Stomach (tissue), 9 donors: ENCODE data around the gene TRIM32. TPM values are rescaled to one million over a fixed set of nuclear protein-coding genes. Genes with fewer than 3 reads are reported as not detected.

Experiments
- DNase-seq, 2 donors: peaks; one replicate each; pipeline versions ENCODE4 v3.0.0 to v3.0.0-alpha.2; 2013 to 2019
- H3K27ac ChIP-seq, 5 donors: fragments of 200-600 bp in 4 of 5; sonication (generic) in 4 of 5; one replicate each; pipeline ENCODE4 v1.5.1; 2013 to 2019; ENCODE audit warnings: mild to moderate bottlenecking in 1 of 5, moderate library complexity in 1 of 5
- H3K27me3 ChIP-seq, 3 donors: fragments of 200-600 bp; sonication (generic); one replicate each; pipeline ENCODE4 v1.5.1; 2017 to 2019; ENCODE audit warnings: mixed run types in 1 of 3
- H3K36me3 ChIP-seq, 4 donors: fragments of 200-600 bp; sonication (generic); 1 replicate in 3 of 4; 2 replicates in 1 of 4; pipeline ENCODE4 v1.5.1; 2016 to 2019
- H3K4me1 ChIP-seq, 4 donors: fragments of 200-600 bp; sonication (generic); one replicate each; pipeline ENCODE4 v1.5.1; 2016 to 2019
- H3K4me3 ChIP-seq, 4 donors: fragments of 200-600 bp; sonication (generic) in 3 of 4; one replicate each; pipeline ENCODE4 v1.5.1; 2016 to 2019; ENCODE audit warnings: mild to moderate bottlenecking in 1 of 4
- H3K9me3 ChIP-seq, 4 donors: fragments of 200-600 bp; sonication (generic); one replicate each; pipeline ENCODE4 v1.5.1; 2016 to 2019
- EP300 ChIP-seq: sonication (generic); formaldehyde crosslinking; IDR thresholded peaks from one replicate; pipeline ENCODE4 v1.6.1; 2017; ENCODE audit warnings: antibody characterized with exemption
- POLR2A ChIP-seq, 4 donors: fragments of 450-650 bp; IDR thresholded peaks; one replicate each; pipeline ENCODE4 v1.6.1; 2016; ENCODE audit warnings: antibody characterized with exemption in 4 of 4, control low read depth in 2 of 4, mild to moderate bottlenecking in 1 of 4, moderate library complexity in 1 of 4
- POLR2AphosphoS5 ChIP-seq, 3 donors: sonication (generic); formaldehyde crosslinking; IDR thresholded peaks; one replicate each; pipeline ENCODE4 v1.6.1; 2016; ENCODE audit warnings: antibody characterized with exemption in 3 of 3
- WGBS, 5 donors: extraction: QIAGEN DNeasy Blood & Tissue Kit in 3 of 5; methylation state at CpG; one replicate each; pipeline versions ENCODE4 v1.1.5 to v1.1.7; 2013 to 2018; 5-methylcytosine and 5-hydroxymethylcytosine counted together
- intact Hi-C: fragments of 100-400 bp; cut with DNase I; formaldehyde crosslinking; loops from one replicate; pipeline ENCODE4 v1.15.1; 2023; ENCODE audit warnings: low total_unique reads
- polyA plus RNA-seq, 3 donors: library from polyadenylated mRNA; stranded (reverse); fragments of 200-250 nt; gene quantifications; one replicate each; pipeline ENCODE4 v1.2.3, GENCODE V29; 2013
- total RNA-seq, 5 donors: library from RNA; depleted of rRNA; stranded (reverse); fragments of >200 nt; gene quantifications; one replicate each; pipeline versions ENCODE4 v1.1.0 to v1.2.3, GENCODE V29; 2014 to 2016
- TF ChIP-seq, protein P1 (sequence below), 7 experiments: fragments of 450-650 bp in 4 of 7; fragments of 200-600 bp in 3 of 7; sonication (generic) in 3 of 7; IDR thresholded peaks; one replicate each; pipeline ENCODE4 v1.5.1; 2016 to 2019; ENCODE audit warnings: antibody characterized with exemption in 7 of 7, control low read depth in 2 of 7, mild to moderate bottlenecking in 1 of 7
- donor health status: healthy with polysubstance abuse.
- donor health status: Bipolar disorder and iron deficiency.
- donor health status: healthy.

Gene TRIM32
- total and polyA plus RNA-seq, 8 donors, result 2.3 to 24.9 (median 6.3) TPM

GRCh38 chr9:116654059-116654355 is 33.1 kb upstream of the TRIM32 start:
- Histone ChIP-seq H3K27ac (no peak overlapping the region), H3K4me1 (no peaks in the 10 kb centered on the region), H3K27me3 (no peaks in the 10 kb centered on the region), H3K36me3 (peaks cover 0 to 5% (median 0%) of the 10 kb centered on the region in 4 donors), H3K9me3 (no peaks in the 10 kb centered on the region), H3K4me3 (no peak overlapping the region)
- 57 to 87% (median 68%) methylated on average over 3 of the region's 3 CpGs for WGBS, 5 donors
- intact Hi-C loops, result loop anchor here (10.0 kb wide), 1 partner anchor 499 kb away; the partner anchor contains the start of gene PAPPA
- no peak for DNase-seq
- TF ChIP-seq EP300 (no peak), POLR2A (IDR thresholded peaks at IDR 0.05) (no peak), POLR2AphosphoS5 (IDR thresholded peaks at IDR 0.05) (no peak)
- TF ChIP-seq, protein P1, sequence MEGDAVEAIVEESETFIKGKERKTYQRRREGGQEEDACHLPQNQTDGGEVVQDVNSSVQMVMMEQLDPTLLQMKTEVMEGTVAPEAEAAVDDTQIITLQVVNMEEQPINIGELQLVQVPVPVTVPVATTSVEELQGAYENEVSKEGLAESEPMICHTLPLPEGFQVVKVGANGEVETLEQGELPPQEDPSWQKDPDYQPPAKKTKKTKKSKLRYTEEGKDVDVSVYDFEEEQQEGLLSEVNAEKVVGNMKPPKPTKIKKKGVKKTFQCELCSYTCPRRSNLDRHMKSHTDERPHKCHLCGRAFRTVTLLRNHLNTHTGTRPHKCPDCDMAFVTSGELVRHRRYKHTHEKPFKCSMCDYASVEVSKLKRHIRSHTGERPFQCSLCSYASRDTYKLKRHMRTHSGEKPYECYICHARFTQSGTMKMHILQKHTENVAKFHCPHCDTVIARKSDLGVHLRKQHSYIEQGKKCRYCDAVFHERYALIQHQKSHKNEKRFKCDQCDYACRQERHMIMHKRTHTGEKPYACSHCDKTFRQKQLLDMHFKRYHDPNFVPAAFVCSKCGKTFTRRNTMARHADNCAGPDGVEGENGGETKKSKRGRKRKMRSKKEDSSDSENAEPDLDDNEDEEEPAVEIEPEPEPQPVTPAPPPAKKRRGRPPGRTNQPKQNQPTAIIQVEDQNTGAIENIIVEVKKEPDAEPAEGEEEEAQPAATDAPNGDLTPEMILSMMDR (IDR thresholded peaks at IDR 0.05), result no peak

GRCh38 chr9:116656501-116656971 is 30.6 kb upstream of the TRIM32 start:
- H3K27me3 ChIP-seq, result no peaks in the 10 kb centered on the region
- intact Hi-C loops, result loop anchor here (10.0 kb wide), 1 partner anchor 502 kb away; the partner anchor contains the start of gene PAPPA
- no peaks in the 10 kb centered on the region for H3K4me1 ChIP-seq
- DNase-seq, result no peak
- no peak overlapping the region for H3K4me3 ChIP-seq
- H3K9me3 ChIP-seq, result no peaks in the 10 kb centered on the region
- TF ChIP-seq, protein P1 (IDR thresholded peaks at IDR 0.05), result no peak
- no peak for TF ChIP-seq POLR2AphosphoS5 (IDR thresholded peaks at IDR 0.05)
- no peak for TF ChIP-seq POLR2A (IDR thresholded peaks at IDR 0.05)
- TF ChIP-seq EP300, result no peak
- WGBS, 5 donors, result 64 to 86% (median 69%) methylated on average over 5 of the region's 5 CpGs
- H3K36me3 ChIP-seq, result peaks cover 0 to under 1% (median 0%) of the 10 kb centered on the region in 4 donors
- no peak overlapping the region for H3K27ac ChIP-seq

- intact Hi-C loops, result loop anchor here (10.0 kb wide), 1 partner anchor 502 kb away; the partner anchor contains the start of gene PAPPA
- no peak for DNase-seq
- H3K4me1 ChIP-seq, result no peaks in the 10 kb centered on the region
- no peak overlapping the region for H3K4me3 ChIP-seq
- H3K27me3 ChIP-seq, result no peaks in the 10 kb centered on the region
- WGBS, 5 donors, result 68 to 92% (median 83%) methylated on average over 2 of the region's 2 CpGs
- no peaks in the 10 kb centered on the region for H3K36me3 ChIP-seq
- TF ChIP-seq EP300 (no peak), POLR2AphosphoS5 (IDR thresholded peaks at IDR 0.05) (no peak), POLR2A (IDR thresholded peaks at IDR 0.05) (no peak)
- TF ChIP-seq, protein P1 (IDR thresholded peaks at IDR 0.05), result no peak
- no peaks in the 10 kb centered on the region for H3K9me3 ChIP-seq
- H3K27ac ChIP-seq, result no peak overlapping the region
Measured at GRCh38 chr9:116656977-116657376, 30.1 kb upstream of the TRIM32 start.

- 85 to 100% (median 91%) methylated on average over 2 of the region's 2 CpGs for WGBS, 5 donors
- no peak overlapping the region for H3K4me3 ChIP-seq
- H3K27me3 ChIP-seq, result no peaks in the 10 kb centered on the region
- H3K9me3 ChIP-seq, result no peaks in the 10 kb centered on the region
- DNase-seq, result no peak
- intact Hi-C loops, result loop anchor here (10.0 kb wide), 1 partner anchor 503 kb away; the partner anchor contains the start of gene PAPPA
- no peaks in the 10 kb centered on the region for H3K4me1 ChIP-seq
- H3K36me3 ChIP-seq, result no peaks in the 10 kb centered on the region
- TF ChIP-seq EP300 (no peak), POLR2A (IDR thresholded peaks at IDR 0.05) (no peak), POLR2AphosphoS5 (IDR thresholded peaks at IDR 0.05) (no peak)
- TF ChIP-seq, protein P1 (IDR thresholded peaks at IDR 0.05), result no peak
- H3K27ac ChIP-seq, result no peak overlapping the region
Measured at GRCh38 chr9:116658265-116658664, 28.8 kb upstream of the TRIM32 start.
